Karpas-422 (cell line): ENCODE results near the gene AFF3. TPM values are rescaled to one million over a fixed set of nuclear protein-coding genes. Genes with fewer than 3 reads are reported as not detected.

Experiments
- DNase-seq: peaks from one replicate; pipeline ENCODE4 v3.0.0-alpha.2; 2015
- H2AFZ ChIP-seq: fragments of 200-600 bp; sonication (generic); 2 replicates; pipeline ENCODE4 v1.6.1; 2014; ENCODE audit warnings: antibody characterized with exemption, low read length, mixed read lengths
- H3K27ac ChIP-seq: fragments of 200-600 bp; sonication (generic); 2 replicates; pipeline ENCODE4 v1.5.1; 2014; ENCODE audit warnings: mild to moderate bottlenecking, low read length, moderate library complexity
- H3K27me3 ChIP-seq: fragments of 200-600 bp; sonication (generic); 2 replicates; pipeline ENCODE4 v1.6.1; 2014; ENCODE audit warnings: low read length, mixed read lengths
- H3K36me3 ChIP-seq: fragments of 200-600 bp; sonication (generic); 2 replicates; pipeline ENCODE4 v1.6.1; 2014; ENCODE audit warnings: low read length, mixed read lengths; ENCODE audit not compliant: insufficient read depth
- H3K4me1 ChIP-seq: fragments of 200-600 bp; sonication (generic); 2 replicates; pipeline ENCODE4 v1.6.1; 2014; ENCODE audit warnings: mild to moderate bottlenecking, low read length, mixed read lengths
- H3K4me2 ChIP-seq: fragments of 200-600 bp; sonication (generic); 2 replicates; pipeline ENCODE4 v1.6.1; 2014; ENCODE audit warnings: low read length, low read depth, mild to moderate bottlenecking; ENCODE audit not compliant: poor library complexity, severe bottlenecking
- H3K4me3 ChIP-seq: fragments of 200-600 bp; sonication (generic); 2 replicates; pipeline ENCODE4 v1.5.1; 2014; ENCODE audit warnings: mild to moderate bottlenecking, antibody characterized with exemption, low read length, mixed read lengths
- H3K79me2 ChIP-seq: fragments of 200-600 bp; sonication (generic); 2 replicates; pipeline ENCODE4 v1.6.1; 2014; ENCODE audit warnings: mild to moderate bottlenecking, low read length, mixed read lengths
- H3K9ac ChIP-seq: fragments of 200-600 bp; sonication (generic); 2 replicates; pipeline ENCODE4 v1.6.0; 2014; ENCODE audit warnings: low read length
- H3K9me2 ChIP-seq: fragments of 200-600 bp; sonication (generic), shearing (Covaris generic); replicated peaks from 2 replicates; pipeline ENCODE4 v1.6.0; 2014; ENCODE audit warnings: mild to moderate bottlenecking, low read length, moderate library complexity; ENCODE audit not compliant: insufficient read depth
- H3K9me3 ChIP-seq: fragments of 300-700, 200-600 bp; sonication (generic); 2 replicates; pipeline ENCODE4 v1.6.1; 2014; ENCODE audit warnings: low read length, mixed read lengths
- H4K20me1 ChIP-seq: fragments of 200-600 bp; sonication (generic); 2 replicates; pipeline ENCODE4 v1.6.1; 2014; ENCODE audit warnings: mild to moderate bottlenecking, antibody characterized with exemption, low read length, low read depth; ENCODE audit not compliant: insufficient read depth
- total RNA-seq: library from RNA; depleted of rRNA; stranded (reverse); fragments of >200 nt; shearing (Covaris generic); gene quantifications from 2 replicates; pipeline ENCODE4 v1.2.3, GENCODE V29; 2014; ENCODE audit warnings: low replicate concordance

AFF3 gene
- total RNA-seq, 1 experiment from 2014 or later, result 99.7 TPM

DNA sequence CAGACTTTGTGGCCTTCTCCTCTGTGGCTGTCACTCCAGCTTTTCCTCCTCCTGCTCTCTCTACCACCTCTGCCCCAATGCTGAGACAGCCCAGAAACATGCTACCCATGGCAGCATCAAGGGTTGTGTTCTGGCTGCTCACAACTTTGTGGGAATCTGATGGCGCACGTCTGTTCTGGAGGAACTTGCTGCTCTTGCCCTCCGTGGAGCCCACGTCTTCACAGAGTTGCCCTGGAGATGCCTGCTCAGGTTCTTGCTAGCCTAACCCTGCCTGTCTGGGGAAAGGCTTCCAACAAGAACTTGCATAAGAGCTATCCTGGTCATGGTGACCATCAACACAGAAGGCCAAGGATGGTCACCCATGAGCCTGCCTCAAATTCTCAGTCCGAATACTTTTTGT lies 237.4 kb downstream of the AFF3 start:
- Histone ChIP-seq H3K4me1 (peaks cover 31% of the 10 kb centered on the region), H3K9me3 (no peaks in the 10 kb centered on the region), H3K27me3 (no peaks in the 10 kb centered on the region), H3K4me3 (no peak overlapping the region), H3K79me2 (no peaks in the 10 kb centered on the region; the same call in none of the 2 replicates), H3K4me2 (no peak overlapping the region), H3K9me2 (no peaks in the 10 kb centered on the region), H3K9ac (no peak overlapping the region), H3K27ac (no peak overlapping the region), H2AFZ (no peak overlapping the region), H4K20me1 (no peaks in the 10 kb centered on the region), H3K36me3 (no peaks in the 10 kb centered on the region)
- no peak for DNase-seq

- no peaks in the 10 kb centered on the region for H4K20me1 ChIP-seq
- H3K9me2 ChIP-seq, result no peaks in the 10 kb centered on the region
- DNase-seq, result no peak
- H3K4me1 ChIP-seq, result peaks cover 34% of the 10 kb centered on the region
- no peaks in the 10 kb centered on the region; the same call in none of the 2 replicates for H3K79me2 ChIP-seq
- H2AFZ ChIP-seq, result no peak overlapping the region
- no peak overlapping the region for H3K4me3 ChIP-seq
- no peak overlapping the region for H3K27ac ChIP-seq
- H3K9me3 ChIP-seq, result no peaks in the 10 kb centered on the region
- H3K36me3 ChIP-seq, result no peaks in the 10 kb centered on the region
- no peaks in the 10 kb centered on the region for H3K27me3 ChIP-seq
- H3K9ac ChIP-seq, result no peak overlapping the region
- H3K4me2 ChIP-seq, result no peak overlapping the region
Measured at GRCh38 chr2:99903981-99904380, 238.4 kb downstream of the AFF3 start.

- H3K79me2 ChIP-seq, result no peaks in the 10 kb centered on the region; the same call in none of the 2 replicates
- peak overlapping the region; percentile 35 for H3K4me2 ChIP-seq
- no peak overlapping the region for H3K9ac ChIP-seq
- no peak overlapping the region for H3K4me3 ChIP-seq
- H3K27ac ChIP-seq, result peak overlapping the region; percentile 38; the same call in 1 of the 2 replicates
- no peaks in the 10 kb centered on the region for H3K9me2 ChIP-seq
- H2AFZ ChIP-seq, result no peak overlapping the region
- no peak for DNase-seq
- H3K27me3 ChIP-seq, result no peaks in the 10 kb centered on the region
- H3K36me3 ChIP-seq, result no peaks in the 10 kb centered on the region
- no peaks in the 10 kb centered on the region for H3K9me3 ChIP-seq
- no peaks in the 10 kb centered on the region for H4K20me1 ChIP-seq
- peaks cover 34% of the 10 kb centered on the region for H3K4me1 ChIP-seq
Measured at GRCh38 chr2:99900556-99900955, 241.8 kb downstream of the AFF3 start.

GRCh38 chr2:99899882-99900281 lies 242.5 kb downstream of the AFF3 start:
- H3K4me1 ChIP-seq, result peaks cover 34% of the 10 kb centered on the region
- H3K79me2 ChIP-seq, result no peaks in the 10 kb centered on the region; the same call in none of the 2 replicates
- H2AFZ ChIP-seq, result no peak overlapping the region
- no peaks in the 10 kb centered on the region for H4K20me1 ChIP-seq
- peak overlapping the region; percentile 38; the same call in 1 of the 2 replicates for H3K27ac ChIP-seq
- H3K4me3 ChIP-seq, result no peak overlapping the region
- H3K27me3 ChIP-seq, result no peaks in the 10 kb centered on the region
- DNase-seq, result no peak
- H3K36me3 ChIP-seq, result no peaks in the 10 kb centered on the region
- no peaks in the 10 kb centered on the region for H3K9me3 ChIP-seq
- no peak overlapping the region for H3K9ac ChIP-seq
- no peaks in the 10 kb centered on the region for H3K9me2 ChIP-seq
- peak overlapping the region; percentile 35 for H3K4me2 ChIP-seq

DNA sequence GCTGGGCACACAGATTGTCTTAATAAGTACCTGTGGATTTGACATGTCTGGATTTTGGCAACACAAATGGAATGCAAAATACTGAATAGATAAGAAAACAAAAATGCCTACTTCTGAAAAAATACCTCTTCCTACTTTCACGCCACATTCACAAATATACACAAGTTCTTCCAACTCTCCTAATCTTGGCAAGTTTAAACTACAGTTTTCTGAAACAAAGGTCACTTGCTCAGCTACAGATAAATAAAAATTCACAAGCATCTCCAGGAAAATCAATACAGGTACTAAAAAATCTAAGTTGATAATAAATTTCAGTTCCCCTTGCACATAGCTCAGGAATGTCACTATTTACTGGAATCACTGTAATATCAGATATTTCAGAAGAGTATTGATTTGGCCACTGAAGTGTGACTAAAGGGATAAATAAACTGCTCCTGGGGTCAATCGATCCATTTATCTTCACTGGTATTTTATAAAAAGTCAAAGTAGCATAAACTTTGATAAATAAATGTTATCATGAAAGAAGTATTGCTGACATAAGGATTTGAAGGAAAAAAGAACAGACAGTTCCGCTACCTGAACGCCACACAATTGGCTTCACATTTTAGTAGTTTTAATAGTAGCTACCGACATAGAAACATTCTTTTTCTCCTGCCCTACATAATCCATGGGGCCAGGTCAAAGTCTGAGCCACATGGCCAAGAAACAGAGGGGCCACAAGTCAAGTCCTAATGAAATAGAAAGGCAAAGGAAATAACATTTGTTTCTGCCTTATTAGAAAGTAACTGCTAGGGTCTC lies 243.1 kb downstream of the AFF3 start:
- H4K20me1 ChIP-seq, result no peaks in the 10 kb centered on the region
- H3K4me3 ChIP-seq, result no peak overlapping the region
- peaks cover 31% of the 10 kb centered on the region for H3K4me1 ChIP-seq
- H3K9ac ChIP-seq, result no peak overlapping the region
- no peaks in the 10 kb centered on the region for H3K36me3 ChIP-seq
- H3K4me2 ChIP-seq, result no peak overlapping the region
- no peaks in the 10 kb centered on the region for H3K9me2 ChIP-seq
- no peaks in the 10 kb centered on the region for H3K27me3 ChIP-seq
- H3K27ac ChIP-seq, result peak overlapping the region; percentile 38; the same call in 1 of the 2 replicates
- no peaks in the 10 kb centered on the region; the same call in none of the 2 replicates for H3K79me2 ChIP-seq
- no peaks in the 10 kb centered on the region for H3K9me3 ChIP-seq
- no peak overlapping the region for H2AFZ ChIP-seq
- DNase-seq, result no peak

DNA sequence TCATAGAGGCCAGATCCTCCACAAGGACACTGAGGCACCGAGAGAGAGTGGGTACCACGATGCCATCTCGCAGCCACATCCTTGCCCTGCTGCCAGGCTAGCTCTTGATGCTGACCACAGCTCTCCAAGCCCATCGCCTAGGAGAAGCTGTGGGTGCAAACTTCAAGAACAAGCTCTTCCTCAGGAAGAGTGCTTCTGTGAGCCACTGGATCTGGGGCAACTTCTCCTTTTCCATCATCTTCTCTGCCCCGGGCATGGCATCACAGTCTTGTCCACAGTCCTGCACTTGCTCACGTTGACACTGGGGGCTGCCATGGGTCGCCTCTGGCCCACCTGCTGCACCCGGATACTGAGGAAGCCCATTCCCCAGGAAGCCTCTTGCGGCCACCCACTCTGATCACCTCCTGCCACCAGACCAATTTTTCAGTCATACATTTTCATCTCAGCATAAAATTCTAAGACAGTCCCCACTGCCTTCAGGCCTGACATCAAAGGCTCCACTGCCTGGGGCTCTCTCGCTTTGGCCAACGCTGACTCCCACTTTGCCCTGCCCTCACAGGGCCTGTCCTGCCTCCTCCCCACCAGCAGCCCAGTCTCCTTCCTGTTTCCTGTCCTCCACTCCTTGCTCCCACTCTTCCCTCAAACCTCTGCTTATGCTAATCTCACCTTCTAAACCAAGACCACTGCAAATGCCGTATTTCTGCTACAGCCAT lies 243.9 kb downstream of the AFF3 start:
- peaks cover 24% of the 10 kb centered on the region for H3K4me1 ChIP-seq
- no peak overlapping the region for H2AFZ ChIP-seq
- no peak overlapping the region for H3K4me2 ChIP-seq
- no peak for DNase-seq
- H3K9ac ChIP-seq, result no peak overlapping the region
- H3K4me3 ChIP-seq, result no peak overlapping the region
- no peaks in the 10 kb centered on the region for H3K27me3 ChIP-seq
- H3K27ac ChIP-seq, result no peak overlapping the region
- H4K20me1 ChIP-seq, result 0 out of 2 replicates have a peak, but pooled peaks cover under 1% of the 10 kb centered on the region
- no peaks in the 10 kb centered on the region for H3K9me3 ChIP-seq
- no peaks in the 10 kb centered on the region; the same call in none of the 2 replicates for H3K79me2 ChIP-seq
- H3K9me2 ChIP-seq, result no peaks in the 10 kb centered on the region
- H3K36me3 ChIP-seq, result no peaks in the 10 kb centered on the region

GRCh38 chr2:99891428-99891780 lies 251.0 kb downstream of the AFF3 start:
- no peak for DNase-seq
- no peak overlapping the region for H3K4me2 ChIP-seq
- no peaks in the 10 kb centered on the region for H3K4me1 ChIP-seq
- no peaks in the 10 kb centered on the region for H3K79me2 ChIP-seq
- no peaks in the 10 kb centered on the region for H3K9me3 ChIP-seq
- H3K27me3 ChIP-seq, result no peaks in the 10 kb centered on the region
- no peak overlapping the region for H3K9ac ChIP-seq
- 0 out of 2 replicates have a peak, but pooled peaks cover 3% of the 10 kb centered on the region for H4K20me1 ChIP-seq
- H2AFZ ChIP-seq, result no peak overlapping the region
- H3K9me2 ChIP-seq, result no peaks in the 10 kb centered on the region
- no peak overlapping the region for H3K27ac ChIP-seq
- H3K4me3 ChIP-seq, result no peak overlapping the region
- H3K36me3 ChIP-seq, result no peaks in the 10 kb centered on the region
